Measurements from ENCODE around the gene NOTCH2. TPM values are rescaled to one million over a fixed set of nuclear protein-coding genes. Genes with fewer than 3 reads are reported as not detected.

NOTCH2 gene
- total RNA-seq, 1 experiment from 2014 or later, result 62.9 TPM

DNA sequence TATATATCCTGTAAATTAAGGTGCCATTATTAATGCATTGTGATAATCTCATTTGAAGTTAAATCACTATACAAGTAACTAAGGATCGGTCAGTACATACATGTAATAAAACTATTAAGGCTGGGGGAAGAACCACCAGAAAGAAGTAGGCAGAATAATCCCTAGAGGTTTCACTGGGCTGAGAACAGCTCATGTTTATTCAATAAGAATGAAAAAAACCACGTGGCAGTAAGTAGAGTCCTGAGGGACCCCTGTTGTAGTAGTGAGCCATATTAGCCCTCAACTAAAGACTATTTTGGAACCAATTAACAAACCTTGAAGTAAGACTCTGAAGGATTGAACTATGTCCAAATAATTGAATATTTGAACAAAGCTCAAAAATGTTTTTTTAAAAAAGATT is 126.2 kb downstream of the NOTCH2 start:
- ChIA-PET POLR2A (no interaction called here), CTCF (interaction anchor here (1.5 kb wide), 1 partner anchor 134 kb away, joined by 4 read pairs; no protein-coding TSS in a partner anchor)
- H3K4me3 ChIP-seq (replicated peaks in 1 of 2; ENCODE audit: low read depth in 1 of 2, low read length in 2 of 2), result no peak overlapping the region

DNA sequence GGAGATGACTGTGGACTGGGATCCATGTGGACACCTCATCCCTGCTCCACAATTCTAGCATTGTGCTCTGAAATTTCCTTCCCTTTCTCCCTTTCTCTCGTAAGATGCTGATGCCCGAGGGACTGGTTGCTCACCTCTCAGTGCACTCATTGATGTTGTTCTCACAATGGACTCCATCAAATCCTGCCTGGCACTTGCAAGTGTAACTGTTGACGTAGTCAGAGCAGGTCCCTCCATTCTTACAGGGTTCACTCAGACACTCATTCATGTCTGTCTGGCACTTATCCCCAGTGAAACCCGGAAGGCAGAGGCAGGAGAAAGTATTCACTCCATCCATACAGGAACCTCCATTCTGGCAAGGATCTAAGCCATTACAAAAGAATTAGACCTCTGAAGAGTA is 128.1 kb downstream of the NOTCH2 start:
- TF ChIP-seq POLR2AphosphoS5 (IDR thresholded peaks at IDR 0.05; ENCODE audit: low read depth, low read length) (no peak), EZH2 (IDR thresholded peaks at IDR 0.05) (no peak), JUND (IDR thresholded peaks at IDR 0.05) (no peak), ZNF274 (IDR thresholded peaks at IDR 0.05; ENCODE audit: low read depth, low read length) (no peak), SP1 (IDR thresholded peaks at IDR 0.05; ENCODE audit: low read depth) (no peak), POLR2A (IDR thresholded peaks at IDR 0.05; ENCODE audit: borderline replicate concordance, extremely low read depth, insufficient read depth, insufficient read length) (no peak), TCF7L2 (IDR thresholded peaks at IDR 0.05; ENCODE audit: borderline replicate concordance, extremely low read depth, insufficient read depth, insufficient read length) (no peak), ELF1 (IDR thresholded peaks at IDR 0.05; ENCODE audit: borderline replicate concordance, low read depth) (no peak), EZH2phosphoT487 (IDR thresholded peaks at IDR 0.05; ENCODE audit: borderline replicate concordance) (no peak), YY1 (IDR thresholded peaks at IDR 0.05; ENCODE audit: extremely low read depth, insufficient replicate concordance, low read depth, low read length) (no peak)
- TF ChIP-seq, protein P1, sequence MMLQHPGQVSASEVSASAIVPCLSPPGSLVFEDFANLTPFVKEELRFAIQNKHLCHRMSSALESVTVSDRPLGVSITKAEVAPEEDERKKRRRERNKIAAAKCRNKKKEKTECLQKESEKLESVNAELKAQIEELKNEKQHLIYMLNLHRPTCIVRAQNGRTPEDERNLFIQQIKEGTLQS (IDR thresholded peaks at IDR 0.05), result no peak
- TF ChIP-seq, protein P2, sequence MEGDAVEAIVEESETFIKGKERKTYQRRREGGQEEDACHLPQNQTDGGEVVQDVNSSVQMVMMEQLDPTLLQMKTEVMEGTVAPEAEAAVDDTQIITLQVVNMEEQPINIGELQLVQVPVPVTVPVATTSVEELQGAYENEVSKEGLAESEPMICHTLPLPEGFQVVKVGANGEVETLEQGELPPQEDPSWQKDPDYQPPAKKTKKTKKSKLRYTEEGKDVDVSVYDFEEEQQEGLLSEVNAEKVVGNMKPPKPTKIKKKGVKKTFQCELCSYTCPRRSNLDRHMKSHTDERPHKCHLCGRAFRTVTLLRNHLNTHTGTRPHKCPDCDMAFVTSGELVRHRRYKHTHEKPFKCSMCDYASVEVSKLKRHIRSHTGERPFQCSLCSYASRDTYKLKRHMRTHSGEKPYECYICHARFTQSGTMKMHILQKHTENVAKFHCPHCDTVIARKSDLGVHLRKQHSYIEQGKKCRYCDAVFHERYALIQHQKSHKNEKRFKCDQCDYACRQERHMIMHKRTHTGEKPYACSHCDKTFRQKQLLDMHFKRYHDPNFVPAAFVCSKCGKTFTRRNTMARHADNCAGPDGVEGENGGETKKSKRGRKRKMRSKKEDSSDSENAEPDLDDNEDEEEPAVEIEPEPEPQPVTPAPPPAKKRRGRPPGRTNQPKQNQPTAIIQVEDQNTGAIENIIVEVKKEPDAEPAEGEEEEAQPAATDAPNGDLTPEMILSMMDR (IDR thresholded peaks at IDR 0.05 in 2 of 3, conservative IDR thresholded peaks at IDR 0.05 in 1 of 3; ENCODE audit: borderline replicate concordance in 1 of 3, insufficient read depth in 1 of 3, low read depth in 2 of 3, low read length in 2 of 3), result no peak
- TF ChIP-seq, protein P3, sequence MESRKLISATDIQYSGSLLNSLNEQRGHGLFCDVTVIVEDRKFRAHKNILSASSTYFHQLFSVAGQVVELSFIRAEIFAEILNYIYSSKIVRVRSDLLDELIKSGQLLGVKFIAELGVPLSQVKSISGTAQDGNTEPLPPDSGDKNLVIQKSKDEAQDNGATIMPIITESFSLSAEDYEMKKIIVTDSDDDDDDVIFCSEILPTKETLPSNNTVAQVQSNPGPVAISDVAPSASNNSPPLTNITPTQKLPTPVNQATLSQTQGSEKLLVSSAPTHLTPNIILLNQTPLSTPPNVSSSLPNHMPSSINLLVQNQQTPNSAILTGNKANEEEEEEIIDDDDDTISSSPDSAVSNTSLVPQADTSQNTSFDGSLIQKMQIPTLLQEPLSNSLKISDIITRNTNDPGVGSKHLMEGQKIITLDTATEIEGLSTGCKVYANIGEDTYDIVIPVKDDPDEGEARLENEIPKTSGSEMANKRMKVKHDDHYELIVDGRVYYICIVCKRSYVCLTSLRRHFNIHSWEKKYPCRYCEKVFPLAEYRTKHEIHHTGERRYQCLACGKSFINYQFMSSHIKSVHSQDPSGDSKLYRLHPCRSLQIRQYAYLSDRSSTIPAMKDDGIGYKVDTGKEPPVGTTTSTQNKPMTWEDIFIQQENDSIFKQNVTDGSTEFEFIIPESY (IDR thresholded peaks at IDR 0.05; ENCODE audit: extremely low read depth, insufficient replicate concordance, low read length), result no peak
- CTCF ChIA-PET, result no interaction called here
- Histone ChIP-seq H3K4me3 (replicated peaks in 1 of 2; ENCODE audit: low read depth in 1 of 2, low read length in 2 of 2) (no peak overlapping the region), H3K79me2 (ENCODE audit: insufficient read depth, low read length) (no peaks in the 10 kb centered on the region), H3K9ac (ENCODE audit: low read length) (no peak overlapping the region), H3K9me2 (ENCODE audit: insufficient read depth) (no peaks in the 10 kb centered on the region), H3K36me3 (ENCODE audit: control insufficient read depth in 1 of 2, insufficient read depth in 2 of 2, low read length in 2 of 2) (peaks cover 0 to 20% of the 10 kb centered on the region in 2 experiments; a peak in 1 of 4 replicates), H3K4me1 (ENCODE audit: control insufficient read depth in 1 of 2, insufficient read depth in 2 of 2, low read length in 2 of 2) (no peaks in the 10 kb centered on the region), H4K20me1 (ENCODE audit: insufficient read depth) (no peaks in the 10 kb centered on the region), H3K27me3 (ENCODE audit: insufficient read depth, low read length) (no peaks in the 10 kb centered on the region), H3K9me3 (ENCODE audit: control insufficient read depth in 1 of 2, insufficient read depth in 1 of 2, low read depth in 1 of 2, low read length in 2 of 2) (no peaks in the 10 kb centered on the region), H3K27ac (ENCODE audit: low read depth, low read length) (no peak overlapping the region), H3K4me2 (ENCODE audit: low read length) (no peak overlapping the region), H2AFZ (ENCODE audit: low read depth, low read length, poor library complexity, severe bottlenecking) (no peak overlapping the region)
- no TSS peak for BruUV-seq (replicated peaks)
- intact Hi-C loops (cut with micrococcal nuclease), result no loop called here
- no peak for ATAC-seq
- no peak for DNase-seq (ENCODE audit: low read depth, low spot score)
- POLR2A ChIA-PET, result no interaction called here
- RAD21 ChIA-PET (ENCODE audit: low non-redundant PET in 1 of 2, low total read pairs in 2 of 2, uncharacterized antibody in 2 of 2, unreplicated experiment in 2 of 2), result no interaction called here

More for the DNA sequence above, 126.2 kb downstream of the NOTCH2 start:
- RAD21 ChIA-PET (ENCODE audit: low non-redundant PET in 1 of 2, low total read pairs in 2 of 2, uncharacterized antibody in 2 of 2, unreplicated experiment in 2 of 2), result no interaction called here
- no peaks in the 10 kb centered on the region for H3K27me3 ChIP-seq (ENCODE audit: insufficient read depth, low read length)
- no peak for ATAC-seq
- H3K36me3 ChIP-seq (ENCODE audit: control insufficient read depth in 1 of 2, insufficient read depth in 2 of 2, low read length in 2 of 2), result peaks cover 0 to 12% of the 10 kb centered on the region in 2 experiments; a peak in 1 of 4 replicates
- DNase-seq (ENCODE audit: low read depth, low spot score), result no peak
- no peaks in the 10 kb centered on the region for H3K9me2 ChIP-seq (ENCODE audit: insufficient read depth)
- no peak for TF ChIP-seq SP1 (IDR thresholded peaks at IDR 0.05; ENCODE audit: low read depth)
- TF ChIP-seq YY1 (IDR thresholded peaks at IDR 0.05; ENCODE audit: extremely low read depth, insufficient replicate concordance, low read depth, low read length), result no peak
- no peak overlapping the region for H2AFZ ChIP-seq (ENCODE audit: low read depth, low read length, poor library complexity, severe bottlenecking)
- intact Hi-C loops (cut with micrococcal nuclease), result no loop called here
- H3K79me2 ChIP-seq (ENCODE audit: insufficient read depth, low read length), result no peaks in the 10 kb centered on the region
- no peak overlapping the region for H3K27ac ChIP-seq (ENCODE audit: low read depth, low read length)
- no TSS peak for BruUV-seq (replicated peaks)
- H4K20me1 ChIP-seq (ENCODE audit: insufficient read depth), result no peaks in the 10 kb centered on the region
- no peaks in the 10 kb centered on the region for H3K9me3 ChIP-seq (ENCODE audit: control insufficient read depth in 1 of 2, insufficient read depth in 1 of 2, low read depth in 1 of 2, low read length in 2 of 2)
- H3K9ac ChIP-seq (ENCODE audit: low read length), result no peak overlapping the region
- no peak overlapping the region for H3K4me2 ChIP-seq (ENCODE audit: low read length)
- H3K4me1 ChIP-seq (ENCODE audit: control insufficient read depth in 1 of 2, insufficient read depth in 2 of 2, low read length in 2 of 2), result no peaks in the 10 kb centered on the region

All from HCT116 (cell line).